ENCODE results near the gene NPR2.

DNA sequence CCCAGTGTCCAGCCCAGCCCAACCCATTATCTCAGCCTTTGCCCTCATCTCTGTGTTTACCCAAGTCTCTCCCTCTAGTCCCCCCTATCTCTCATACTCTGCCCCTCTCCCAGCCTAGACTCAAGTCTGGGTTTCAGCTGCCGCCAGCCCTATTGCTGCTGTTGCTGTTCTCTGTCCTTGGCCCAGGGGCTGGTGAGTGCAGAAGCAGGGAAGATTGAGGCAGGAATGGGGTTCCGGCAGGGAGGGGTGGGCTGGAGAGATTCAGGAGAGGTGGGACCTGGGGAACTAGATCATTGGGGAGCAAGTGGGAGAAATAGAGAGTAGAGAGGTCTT is 38.3 kb downstream of the NPR2 start:
- TF ChIP-seq, protein P1, sequence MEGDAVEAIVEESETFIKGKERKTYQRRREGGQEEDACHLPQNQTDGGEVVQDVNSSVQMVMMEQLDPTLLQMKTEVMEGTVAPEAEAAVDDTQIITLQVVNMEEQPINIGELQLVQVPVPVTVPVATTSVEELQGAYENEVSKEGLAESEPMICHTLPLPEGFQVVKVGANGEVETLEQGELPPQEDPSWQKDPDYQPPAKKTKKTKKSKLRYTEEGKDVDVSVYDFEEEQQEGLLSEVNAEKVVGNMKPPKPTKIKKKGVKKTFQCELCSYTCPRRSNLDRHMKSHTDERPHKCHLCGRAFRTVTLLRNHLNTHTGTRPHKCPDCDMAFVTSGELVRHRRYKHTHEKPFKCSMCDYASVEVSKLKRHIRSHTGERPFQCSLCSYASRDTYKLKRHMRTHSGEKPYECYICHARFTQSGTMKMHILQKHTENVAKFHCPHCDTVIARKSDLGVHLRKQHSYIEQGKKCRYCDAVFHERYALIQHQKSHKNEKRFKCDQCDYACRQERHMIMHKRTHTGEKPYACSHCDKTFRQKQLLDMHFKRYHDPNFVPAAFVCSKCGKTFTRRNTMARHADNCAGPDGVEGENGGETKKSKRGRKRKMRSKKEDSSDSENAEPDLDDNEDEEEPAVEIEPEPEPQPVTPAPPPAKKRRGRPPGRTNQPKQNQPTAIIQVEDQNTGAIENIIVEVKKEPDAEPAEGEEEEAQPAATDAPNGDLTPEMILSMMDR (conservative IDR thresholded peaks at IDR 0.05; ENCODE audit: low read length) = no peak
- no peak for TF ChIP-seq EZH2phosphoT487 (IDR thresholded peaks at IDR 0.05; ENCODE audit: borderline replicate concordance, low read depth, low read length)
